HepG2 (cell line): ENCODE data around the gene LGI1. TPM values are rescaled to one million over a fixed set of nuclear protein-coding genes. Genes with fewer than 3 reads are reported as not detected.

Source experiments
- ATAC-seq: fragments of 200-7000 bp; cut with Tn5 transposase; 3 replicates; pipeline ENCODE4 v1.9.1; 2020; ENCODE audit warnings: mild to moderate bottlenecking, moderate library complexity
- BruUV-seq: library from RNA; stranded (reverse); fragments of 400-500 nt; replicated peaks from 2 replicates; lab custom pipeline; 2021; lab: Mats Ljungman, UMichigan
- CTCF ChIA-PET: fragments of 300-600 bp; formaldehyde crosslinking; extraction: SDS; loops from one replicate; lab custom pipeline; 2021; ENCODE audit warnings: low total read pairs, inconsistent platforms, low intra/inter-chr PET ratio; lab: Yijun Ruan, JAX
- POLR2A ChIA-PET: fragments of 350-600 bp; sonication (Branson Sonifier 250); formaldehyde crosslinking; loops from one replicate; lab custom pipeline; 2020; ENCODE audit warnings: antibody characterized with exemption, inconsistent platforms; lab: Yijun Ruan, JAX
- DNase-seq: peaks from one replicate; pipeline ENCODE4 v3.0.0-alpha.2; 2015; ENCODE audit warnings: low spot score
- FAIRE-seq: peaks from 3 replicates; lab custom pipeline; 2011; peaks lifted over from hg19 to GRCh38; lab: Jason Lieb, UNC
- H2AFZ ChIP-seq: one replicate; pipeline ENCODE4 v1.6.1; 2011; ENCODE audit warnings: low read length, inconsistent platforms
- H3K27ac ChIP-seq: fragments of 300-600 bp; 3 replicates; pipeline ENCODE4 v1.8.0; 2011; ENCODE audit warnings: mixed run types, mild to moderate bottlenecking, mixed read lengths, low read length, inconsistent platforms; ENCODE audit not compliant: insufficient read depth; ENCODE audit errors: extremely low read length
- H3K27me3 ChIP-seq, 2 experiments: fragments of 200-600 bp in 1 of 2; 2 replicates in 1 of 2; 3 replicates in 1 of 2; pipeline versions ENCODE4 v1.6.0 to v1.8.0; 2011; ENCODE audit warnings: low read length in 2 of 2, mild to moderate bottlenecking in 2 of 2, moderate library complexity in 2 of 2, inconsistent platforms in 1 of 2; ENCODE audit not compliant: insufficient read depth in 2 of 2, control insufficient read depth in 1 of 2
- H3K36me3 ChIP-seq, 2 experiments: fragments of 200-600 bp in 1 of 2; replicated peaks in 1 of 2; 2 replicates in 1 of 2; 3 replicates in 1 of 2; pipeline versions ENCODE4 v1.5.1 to v1.8.0; 2011; ENCODE audit warnings: low read length in 2 of 2, inconsistent platforms in 1 of 2; ENCODE audit not compliant: insufficient read depth in 2 of 2, control insufficient read depth in 1 of 2
- H3K4me1 ChIP-seq: 2 replicates; pipeline ENCODE4 v1.5.1; 2012; ENCODE audit warnings: low read length, inconsistent platforms; ENCODE audit not compliant: insufficient read depth
- H3K4me2 ChIP-seq: 2 replicates; pipeline ENCODE4 v1.6.0; 2011; ENCODE audit warnings: low read depth, low read length, inconsistent platforms
- H3K4me3 ChIP-seq, 3 experiments: fragments of 200-600 bp in 1 of 3; sonication (generic), shearing (Covaris generic) in 1 of 3; replicated peaks in 1 of 3; 2 replicates each; pipeline ENCODE4 v1.5.1; 2011 to 2016; ENCODE audit warnings: low read length in 3 of 3, inconsistent platforms in 2 of 3, low read depth in 2 of 3, mild to moderate bottlenecking in 2 of 3, control low read depth in 1 of 3, mixed read lengths in 1 of 3; ENCODE audit not compliant: insufficient read depth in 1 of 3
- H3K79me2 ChIP-seq: one replicate; pipeline ENCODE4 v1.6.1; 2011; ENCODE audit warnings: low read length, inconsistent platforms; ENCODE audit not compliant: insufficient read depth
- H3K9ac ChIP-seq: 2 replicates; pipeline ENCODE4 v1.6.0; 2011; ENCODE audit warnings: mild to moderate bottlenecking, low read depth, low read length, inconsistent platforms; ENCODE audit not compliant: insufficient read depth
- H3K9me3 ChIP-seq: 2 replicates; pipeline ENCODE4 v1.5.1; 2012; ENCODE audit warnings: mild to moderate bottlenecking, low read length
- H4K20me1 ChIP-seq: 2 replicates; pipeline ENCODE4 v1.6.0; 2011; ENCODE audit warnings: inconsistent platforms, mild to moderate bottlenecking, low read length, moderate library complexity; ENCODE audit not compliant: insufficient read depth
- ARHGAP35 ChIP-seq: sonication (generic); formaldehyde crosslinking; IDR thresholded peaks from 2 replicates; pipeline ENCODE4 v1.9.0; 2022; ENCODE audit warnings: mild to moderate bottlenecking, inconsistent platforms, moderate library complexity, missing genetic modification reagents, borderline replicate concordance
- BORCS8-MEF2B ChIP-seq: sonication (generic); formaldehyde crosslinking; IDR thresholded peaks from 2 replicates; pipeline ENCODE4 v1.8.0; 2022; ENCODE audit warnings: mild to moderate bottlenecking, missing genetic modification reagents
- JDP2 ChIP-seq: sonication (generic); formaldehyde crosslinking; IDR thresholded peaks from 2 replicates; pipeline ENCODE4 v1.8.1; 2022; ENCODE audit warnings: missing genetic modification reagents, borderline replicate concordance
- SETDB1 ChIP-seq: sonication (generic); formaldehyde crosslinking; IDR thresholded peaks from 2 replicates; pipeline ENCODE4 v1.5.1; 2020; ENCODE audit warnings: missing genetic modification reagents, mild to moderate bottlenecking, borderline replicate concordance
- SIN3A ChIP-seq: IDR thresholded peaks from 2 replicates; pipeline ENCODE4 v1.6.1; 2011; ENCODE audit warnings: low read depth, mild to moderate bottlenecking, control low read depth, low read length, borderline replicate concordance
- TFAP4 ChIP-seq: sonication (generic); IDR thresholded peaks from 2 replicates; pipeline ENCODE4 v1.6.1; 2016; ENCODE audit warnings: low read depth, borderline replicate concordance
- ZC3H4 ChIP-seq: sonication (generic); formaldehyde crosslinking; IDR thresholded peaks from 2 replicates; pipeline ENCODE4 v1.4.0; 2020; ENCODE audit warnings: missing genetic modification reagents, borderline replicate concordance
- ZNF496 ChIP-seq: sonication (generic); formaldehyde crosslinking; IDR thresholded peaks from 2 replicates; pipeline ENCODE4 v1.8.1; 2023; ENCODE audit warnings: mild to moderate bottlenecking, moderate library complexity, missing genetic modification reagents; ENCODE audit not compliant: insufficient replicate concordance
- ZNF709 ChIP-seq: sonication (generic); formaldehyde crosslinking; IDR thresholded peaks from 2 replicates; pipeline ENCODE4 v1.5.0; 2020; ENCODE audit warnings: mild to moderate bottlenecking, missing genetic modification reagents
- WGBS: methylation state at CpG from one replicate; pipeline ENCODE4 v1.1.6; 2017; ENCODE audit warnings: low lambda C conversion rate; 5-methylcytosine and 5-hydroxymethylcytosine counted together
- in situ Hi-C: cut with HindIII; loops from 2 replicates; pipeline ENCODE4 v1.10.0; 2017; ENCODE audit warnings: low pct_unique_long_range_greater_than_20kb; ENCODE audit not compliant: extremely low pct_ligation_motif_present
- intact Hi-C: fragments of 100-400 bp; cut with micrococcal nuclease; formaldehyde crosslinking; loops from one replicate; pipeline ENCODE4 v1.10.0; 2022; ENCODE audit not compliant: unreplicated experiment
- polyA plus RNA-seq, 8 experiments: library from polyadenylated mRNA; depleted of rRNA in 3 of 8; stranded (reverse) in 7 of 8; unstranded in 1 of 8; fragments of >200 nt; fragmentation: Illumina TruSeq in 4 of 8; extraction: Trizol in 4 of 8; gene quantifications; 2 replicates each; pipeline versions ENCODE4 v1.2.1 to v1.2.3, GENCODE V29; 2011 to 2016; ENCODE audit warnings: low read depth in 4 of 8, missing spikeins in 1 of 8, mixed read lengths in 1 of 8; ENCODE audit not compliant: insufficient read depth in 1 of 8
- total RNA-seq, 5 experiments: library from RNA; depleted of rRNA; stranded (reverse); fragments of >200 nt; fragmentation: Illumina TruSeq; extraction: Trizol; gene quantifications; 2 replicates each; pipeline ENCODE4 v1.2.3, GENCODE V29; 2016; ENCODE audit warnings: low read depth in 1 of 5

The LGI1 gene
- total and polyA plus RNA-seq, 2 of the 13 experiments (the other 11 are each of a cell fraction or from before 2014, with no cell fraction given), result not detected

GRCh38 chr10:93807371-93807770, 49.6 kb downstream of the LGI1 start:
- no peaks in the 10 kb centered on the region for H3K79me2 ChIP-seq
- DNase-seq, result no peak
- H3K4me2 ChIP-seq, result no peak overlapping the region
- ChIA-PET POLR2A (no interaction called here), CTCF (no interaction called here)
- FAIRE-seq, result no peak
- BruUV-seq, result no TSS peak
- no peak for ATAC-seq
- intact Hi-C loops (no loop called here), in situ Hi-C loops (no loop called here)
- no peaks in the 10 kb centered on the region for H3K36me3 ChIP-seq
- TF ChIP-seq ARHGAP35 (CRISPR knock-in tag), result no peak
- TF ChIP-seq JDP2 (CRISPR knock-in tag), result no peak
- TF ChIP-seq ZNF496, result no peak
- TF ChIP-seq ZNF709 (CRISPR knock-in tag), result no peak
- TF ChIP-seq ZC3H4 (CRISPR knock-in tag), result no peak
- no peak for TF ChIP-seq SETDB1 (CRISPR knock-in tag)
- TF ChIP-seq SIN3A, result no peak
- no peak for TF ChIP-seq BORCS8-MEF2B (CRISPR knock-in tag)
- TF ChIP-seq TFAP4, result no peak
- no peaks in the 10 kb centered on the region for H4K20me1 ChIP-seq
- no peak overlapping the region for H3K27ac ChIP-seq
- H3K4me3 ChIP-seq, result no peak overlapping the region
- peaks cover under 1% of the 10 kb centered on the region; the same call in 1 of the 2 replicates for H3K4me1 ChIP-seq
- no peaks in the 10 kb centered on the region; a peak in 2 of 5 replicates for H3K27me3 ChIP-seq
- 2% methylated on average over 2 of the region's 2 CpGs for WGBS
- H2AFZ ChIP-seq, result no peak overlapping the region
- H3K9me3 ChIP-seq, result no peaks in the 10 kb centered on the region
- no peak overlapping the region for H3K9ac ChIP-seq
